HFFc6 (cell line): ENCODE data around the gene NR0B2. TPM values are rescaled to one million over a fixed set of nuclear protein-coding genes. Genes with fewer than 3 reads are reported as not detected.
"Not testable (repeated sequence)": the region's sequence is repeated elsewhere in the genome, so short reads cannot be mapped to it uniquely, and the experiment has no call there.

Source experiments
- DNase-seq: peaks from one replicate; pipeline ENCODE4 v3.0.0-alpha.2; 2018
- H3K27ac Mint-ChIP-seq: 2 replicates; pipeline ENCODE4 v1.8.0; 2020; ENCODE audit warnings: mild to moderate bottlenecking, mixed read lengths
- H3K27me3 Mint-ChIP-seq: 2 replicates; pipeline ENCODE4 v1.8.0; 2021; ENCODE audit warnings: mild to moderate bottlenecking, moderate library complexity, mixed read lengths; ENCODE audit not compliant: insufficient read depth
- H3K36me3 Mint-ChIP-seq: 2 replicates; pipeline ENCODE4 v1.8.0; 2021; ENCODE audit warnings: low read depth, mixed read lengths
- H3K4me1 Mint-ChIP-seq: 2 replicates; pipeline ENCODE4 v1.8.0; 2020; ENCODE audit warnings: low read depth, mixed read lengths
- H3K4me3 Mint-ChIP-seq: 2 replicates; pipeline ENCODE4 v1.8.0; 2020; ENCODE audit warnings: mild to moderate bottlenecking, moderate library complexity, mixed read lengths
- H3K9me3 Mint-ChIP-seq: 2 replicates; pipeline ENCODE4 v1.8.0; 2020; ENCODE audit warnings: mild to moderate bottlenecking, mixed read lengths
- CTCF ChIP-seq: fragments of 200-600 bp; sonication (generic); IDR thresholded peaks from 2 replicates; pipeline ENCODE4 v1.5.0; 2021; ENCODE audit warnings: antibody characterized with exemption, mild to moderate bottlenecking
- total RNA-seq, 6 experiments: library from RNA; stranded (reverse); fragmentation: NEBNext Ultra II Directional; extraction: Animal tissue kit (Norgen Biotek cat#: 25700); gene quantifications; 2 replicates in 1 of 6; 3 replicates in 5 of 6; pipeline ENCODE4 v1.2.3, GENCODE V29; 2021

NR0B2 gene
- total RNA-seq, 6 experiments from 2014 or later = not detected

GRCh38 chr1:26874896-26875295 lies 38.9 kb downstream of the NR0B2 start:
- TF ChIP-seq CTCF = no peak
- Mint-ChIP-seq H3K9me3 (no peaks in the 10 kb centered on the region), H3K27ac (peak overlapping the region; percentile 33), H3K36me3 (no peaks in the 10 kb centered on the region), H3K27me3 (peaks cover 2% of the 10 kb centered on the region), H3K4me1 (no peaks in the 10 kb centered on the region), H3K4me3 (no peak overlapping the region)
- no peak for DNase-seq

GRCh38 chr1:26873097-26873496 lies 40.7 kb downstream of the NR0B2 start:
- H3K9me3 Mint-ChIP-seq, H3K4me1 Mint-ChIP-seq, H3K27ac Mint-ChIP-seq, H3K27me3 Mint-ChIP-seq, H3K36me3 Mint-ChIP-seq, DNase-seq, H3K4me3 Mint-ChIP-seq: not testable (repeated sequence)

- Mint-ChIP-seq H3K36me3 (no peaks in the 10 kb centered on the region), H3K9me3 (no peaks in the 10 kb centered on the region), H3K27ac (peak overlapping the region; percentile 89), H3K4me1 (peaks cover 38% of the 10 kb centered on the region), H3K4me3 (peak overlapping the region; percentile 95), H3K27me3 (peaks cover 4% of the 10 kb centered on the region)
- peak; percentile 98 for DNase-seq
- TF ChIP-seq CTCF = no peak; the same call in 1 of the 2 replicates
Measured at GRCh38 chr1:26864610-26865480, 48.9 kb downstream of the NR0B2 start.

- H3K9me3 Mint-ChIP-seq = no peaks in the 10 kb centered on the region
- TF ChIP-seq CTCF = no peak
- peak overlapping the region; percentile 95 for H3K4me3 Mint-ChIP-seq
- peak overlapping the region; percentile 12; the same call in 1 of the 2 replicates for H3K27ac Mint-ChIP-seq
- no peak for DNase-seq
- H3K36me3 Mint-ChIP-seq = no peaks in the 10 kb centered on the region
- peaks cover 4% of the 10 kb centered on the region for H3K27me3 Mint-ChIP-seq
- peaks cover 38% of the 10 kb centered on the region for H3K4me1 Mint-ChIP-seq
Measured at GRCh38 chr1:26863685-26864077, 50.1 kb downstream of the NR0B2 start.

GRCh38 chr1:26862781-26863684 lies 50.7 kb downstream of the NR0B2 start, which contains the start of gene SFN:
TSS of gene SFN (plus strand) at chr1:26863149. CDS start at chr1:26863213, 64 bp downstream.
- TF ChIP-seq CTCF = peak; percentile 56
- no peaks in the 10 kb centered on the region for H3K9me3 Mint-ChIP-seq
- peaks cover 3% of the 10 kb centered on the region for H3K27me3 Mint-ChIP-seq
- no peak for DNase-seq
- no peaks in the 10 kb centered on the region for H3K36me3 Mint-ChIP-seq
- peak within 1 kb of the TSS; percentile 95 for H3K4me3 Mint-ChIP-seq
- peak within 1 kb of the TSS; percentile 33 for H3K27ac Mint-ChIP-seq
- peaks cover 38% of the 10 kb centered on the region for H3K4me1 Mint-ChIP-seq
